Central memory CD4-positive, alpha-beta T cell (primary cell): ENCODE results near the gene IFTAP.

Experiments used
- DNase-seq: peaks from one replicate; pipeline ENCODE4 v3.0.0; 2022

The IFTAP gene

DNA sequence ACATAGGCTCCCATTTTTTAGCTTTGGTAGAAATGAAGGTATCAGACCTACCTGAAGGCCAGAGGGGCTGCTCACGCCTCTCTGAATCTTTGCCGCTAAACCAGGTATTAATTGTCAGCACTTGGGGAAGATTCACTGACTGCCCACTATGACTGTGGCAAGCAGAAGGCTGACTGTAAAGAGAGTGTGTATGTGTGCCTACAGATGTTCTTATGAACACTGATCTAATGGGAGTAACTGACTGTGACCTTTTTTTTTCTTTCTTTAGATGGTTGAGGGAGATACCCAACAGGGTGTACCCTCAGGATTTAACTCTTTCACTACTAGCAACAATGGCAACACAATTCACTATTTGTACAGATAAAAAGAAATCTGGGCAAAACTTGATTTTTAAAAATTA is 3.7 kb downstream of the IFTAP start, which contains the start of gene RAG2:
TSS of gene RAG2 (minus strand) at position 186 of the 400 bp plus-strand sequence. CDS start 4,068 bp downstream, outside the sequence.
- DNase-seq = no peak

- no peak for DNase-seq
Measured at GRCh38 chr11:36600180-36600579, 5.9 kb downstream of the IFTAP start.

DNA sequence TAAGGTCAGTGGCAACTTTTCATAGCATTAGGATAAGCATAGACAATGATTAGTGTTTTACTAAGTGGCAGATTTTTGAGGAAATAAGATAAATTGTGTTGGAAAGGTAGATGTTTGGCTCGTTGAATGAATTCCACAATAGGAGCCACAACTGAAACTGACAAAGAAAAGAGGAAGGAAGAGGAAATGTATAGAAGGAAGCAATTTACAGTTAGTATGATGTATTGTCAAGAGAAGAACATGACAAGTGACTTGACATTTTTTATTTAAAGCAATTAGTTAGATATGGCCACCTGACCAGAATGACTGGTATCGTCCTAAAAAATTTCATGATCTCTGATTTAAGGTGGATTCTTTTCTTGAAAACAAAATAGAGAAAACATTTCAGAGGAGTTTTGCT is 6.9 kb downstream of the IFTAP start:
- DNase-seq = no peak

GRCh38 chr11:36602135-36602534 is 7.8 kb downstream of the IFTAP start:
- DNase-seq = no peak

- DNase-seq = no peak
Measured at GRCh38 chr11:36605221-36606216, 11.2 kb downstream of the IFTAP start.

DNA sequence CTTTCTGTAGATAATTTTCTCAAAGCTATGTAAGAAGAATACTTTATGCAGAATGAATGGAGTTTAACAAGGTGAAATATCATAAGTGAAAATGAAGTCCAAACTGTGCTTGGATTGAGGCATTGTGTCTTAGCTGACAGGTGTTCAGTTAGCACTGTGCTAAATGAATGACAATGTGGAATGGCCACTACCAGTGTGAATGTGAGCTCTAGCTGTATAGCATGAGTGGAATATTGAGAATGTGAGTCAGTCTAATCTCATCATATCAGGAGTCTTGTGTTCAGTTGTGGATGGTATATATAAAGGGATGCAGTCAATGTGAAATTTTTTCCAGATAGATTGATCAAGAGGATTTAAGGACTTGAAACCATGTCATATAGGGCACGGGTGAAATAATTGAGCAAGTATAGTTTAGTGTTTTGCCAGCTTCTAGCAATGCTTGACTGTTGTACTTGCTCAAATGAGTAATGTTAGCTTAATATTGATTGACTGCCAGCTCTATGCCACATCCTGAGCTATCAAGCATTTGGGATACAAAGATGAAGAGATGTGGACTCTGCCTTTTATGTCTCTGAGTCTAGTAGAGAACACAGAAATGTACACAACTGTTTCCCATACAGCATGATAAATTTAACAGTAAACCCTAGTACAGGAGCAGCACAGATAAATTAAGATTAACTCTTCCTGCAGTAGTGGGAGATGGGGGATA is 14.3 kb downstream of the IFTAP start:
- DNase-seq = no peak

GRCh38 chr11:36609383-36609782 is 15.1 kb downstream of the IFTAP start:
- DNase-seq = no peak

- no peak for DNase-seq
Measured at GRCh38 chr11:36615826-36616225, 21.5 kb downstream of the IFTAP start.

DNA sequence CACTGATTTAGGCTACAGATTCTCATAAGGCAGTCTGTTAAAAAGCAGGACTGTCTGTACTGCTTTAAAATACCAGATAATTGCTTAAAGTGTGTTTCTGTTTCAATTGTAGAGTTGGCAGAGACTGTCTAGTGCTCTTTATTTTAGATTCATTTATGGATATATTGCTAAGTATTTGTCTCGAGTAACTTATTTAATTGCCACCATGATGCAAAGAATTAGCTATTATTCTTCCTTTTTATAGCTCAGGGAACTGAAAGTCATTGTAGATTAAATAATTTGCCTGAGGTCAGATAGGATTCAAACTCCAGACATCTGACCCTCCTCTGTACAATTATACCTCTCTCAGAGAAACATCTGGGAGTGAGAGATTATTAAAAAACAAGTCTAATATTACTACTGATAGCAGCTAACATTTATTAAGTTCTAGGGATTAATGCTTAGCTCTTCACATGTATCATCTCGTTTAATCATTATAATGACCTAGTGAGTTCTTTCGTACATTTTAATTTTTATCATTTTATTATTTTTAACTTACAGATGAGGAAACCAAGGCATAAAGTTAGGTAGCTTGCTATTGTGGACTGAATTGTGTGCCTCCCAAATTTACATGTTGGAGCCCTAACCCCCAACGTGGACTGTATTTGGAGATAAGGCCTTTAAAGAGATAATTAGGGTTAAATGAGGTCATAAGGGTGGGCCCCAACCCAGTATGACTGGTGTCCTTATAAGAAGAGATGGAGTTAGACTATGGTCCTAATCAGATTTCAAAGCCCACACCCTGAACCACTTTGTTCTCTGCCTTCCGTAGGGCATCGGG is 23.5 kb downstream of the IFTAP start:
- DNase-seq = no peak

DNA sequence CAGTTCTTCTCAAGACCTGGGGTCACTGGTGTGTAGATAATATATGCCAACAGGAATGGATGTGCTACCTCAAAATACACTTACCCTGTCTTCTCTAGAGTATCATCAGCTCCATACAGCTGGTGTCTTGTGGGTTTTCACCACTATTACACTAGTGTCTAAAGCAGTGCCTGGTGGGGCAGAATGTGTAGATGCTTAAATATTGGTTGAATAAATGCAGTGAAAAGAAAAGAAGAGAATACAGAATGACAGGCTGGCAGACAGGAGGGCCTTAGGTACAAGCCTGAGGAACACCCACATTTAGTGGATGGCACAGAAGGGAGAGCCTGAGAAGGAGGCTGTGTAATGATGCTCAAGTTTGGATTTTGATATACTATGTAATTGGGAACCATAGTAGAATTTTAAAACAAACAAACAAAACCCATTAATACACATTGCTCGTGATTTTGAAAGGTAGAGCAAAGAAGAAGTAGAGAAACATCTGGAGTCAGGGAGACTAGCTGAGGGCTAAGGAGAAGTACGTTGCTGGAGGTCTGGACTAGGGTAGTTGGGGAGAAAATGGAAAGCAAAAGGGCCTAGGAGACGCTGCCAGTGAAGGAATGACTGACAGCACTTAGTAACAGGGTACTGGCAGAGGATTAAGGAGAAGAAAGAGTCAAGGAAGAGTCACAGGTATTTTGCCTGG is 24.2 kb downstream of the IFTAP start:
- no peak for DNase-seq

DNA sequence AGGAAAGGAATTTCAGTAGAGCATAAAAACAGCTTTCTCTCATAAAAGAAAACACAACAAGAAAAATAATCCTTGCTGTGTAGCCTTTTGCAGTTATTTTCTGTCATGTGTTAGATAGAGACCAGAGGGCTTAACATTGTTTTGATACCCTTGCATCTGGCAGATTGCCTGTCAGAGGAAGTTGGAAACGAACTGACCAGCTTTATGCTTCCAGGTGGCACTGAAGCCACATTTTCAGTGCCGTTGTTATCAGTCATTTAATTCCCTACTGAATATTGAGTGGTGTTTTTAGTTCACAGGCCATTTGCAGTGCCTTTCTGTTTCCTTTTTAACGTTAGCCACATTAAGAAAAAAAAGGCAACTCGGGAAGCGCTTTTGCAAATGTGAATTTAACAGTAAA is 25.2 kb downstream of the IFTAP start:
- no peak for DNase-seq

GRCh38 chr11:36620246-36620645 is 25.9 kb downstream of the IFTAP start:
- DNase-seq = no peak

GRCh38 chr11:36622431-36623136 is 28.3 kb downstream of the IFTAP start:
- DNase-seq = no peak

DNA sequence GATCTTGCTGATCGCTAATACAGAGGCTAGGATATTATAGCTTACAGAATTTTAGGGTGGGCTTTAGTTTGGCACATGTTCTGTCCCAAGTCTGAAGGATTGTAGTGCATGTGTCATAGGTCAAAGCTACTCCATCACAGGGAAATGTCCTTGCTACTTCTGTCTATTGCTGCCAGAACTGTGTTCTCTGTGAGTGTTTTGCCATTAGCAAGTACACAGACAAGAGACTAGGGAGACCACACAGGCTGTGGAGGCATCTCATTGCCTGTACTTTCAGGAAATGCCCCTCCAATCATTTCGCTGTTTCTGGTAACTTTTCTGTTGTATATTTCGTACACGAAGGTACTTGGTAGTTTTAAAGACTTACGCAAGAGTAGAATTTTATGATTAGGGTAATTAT is 29.2 kb downstream of the IFTAP start:
- DNase-seq = no peak

- DNase-seq = no peak
Measured at GRCh38 chr11:36627006-36627405, 32.7 kb downstream of the IFTAP start.

GRCh38 chr11:36627471-36627870 is 33.2 kb downstream of the IFTAP start:
- no peak for DNase-seq

GRCh38 chr11:36628141-36628540 is 33.8 kb downstream of the IFTAP start:
- no peak for DNase-seq

- no peak for DNase-seq
Measured at GRCh38 chr11:36628765-36629244, 34.5 kb downstream of the IFTAP start.

DNA sequence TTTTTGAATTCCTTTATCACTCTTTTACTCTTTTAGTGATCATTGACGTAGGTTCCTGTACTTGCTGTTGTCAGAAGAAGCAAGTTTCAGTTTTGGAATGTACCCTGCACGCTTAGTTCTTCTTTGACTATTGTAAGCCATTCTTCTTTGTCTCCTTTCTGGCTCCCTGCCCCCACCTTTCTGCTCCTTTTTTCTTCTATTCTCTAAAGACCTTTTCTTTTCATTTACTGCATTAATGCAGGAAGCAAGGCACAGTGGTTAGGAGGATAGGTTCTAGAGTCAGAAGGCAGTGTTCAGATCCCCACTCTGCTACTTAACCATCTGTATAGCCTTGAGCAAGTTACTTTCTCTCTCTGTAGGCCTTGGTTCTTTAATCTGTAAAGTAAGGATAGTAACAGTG is 37.5 kb downstream of the IFTAP start:
- no peak for DNase-seq

DNA sequence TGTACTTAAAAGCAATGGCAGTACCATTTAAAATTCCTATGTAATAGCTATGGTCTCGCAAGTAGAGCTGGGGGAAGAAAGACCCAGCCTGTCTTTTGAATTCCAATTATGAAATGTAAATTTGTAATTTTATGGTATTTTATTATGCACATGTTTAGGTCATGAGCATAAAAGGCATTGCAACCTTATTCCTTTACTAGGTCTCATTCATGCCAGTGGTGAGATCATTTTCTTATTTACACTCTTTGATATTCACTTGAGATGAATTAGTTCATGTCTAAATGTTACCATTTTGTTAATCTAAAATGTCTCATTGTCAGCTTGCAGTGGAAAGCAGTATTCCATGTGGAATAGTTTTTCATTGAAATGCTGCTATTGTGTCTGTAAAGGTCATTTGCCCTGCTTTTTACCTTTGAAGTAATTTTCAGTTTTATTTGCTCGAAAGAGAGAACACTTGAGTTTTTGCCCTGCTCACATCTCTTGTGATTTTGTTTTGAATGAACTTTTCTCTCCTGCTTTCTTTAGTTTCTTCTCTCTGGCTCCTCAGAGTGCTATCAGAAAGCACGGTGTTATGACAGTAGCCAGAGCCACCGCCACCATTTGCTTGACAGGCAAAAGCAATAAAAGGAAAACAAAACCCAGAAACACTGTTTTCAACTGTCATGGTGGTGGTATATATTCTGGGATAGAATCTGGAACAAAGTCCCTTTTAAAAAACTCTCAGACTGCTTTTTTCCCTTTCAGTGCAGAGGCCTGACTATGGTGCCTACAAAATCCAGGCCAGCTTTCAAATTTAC is 41.0 kb downstream of the IFTAP start:
- DNase-seq = no peak

DNA sequence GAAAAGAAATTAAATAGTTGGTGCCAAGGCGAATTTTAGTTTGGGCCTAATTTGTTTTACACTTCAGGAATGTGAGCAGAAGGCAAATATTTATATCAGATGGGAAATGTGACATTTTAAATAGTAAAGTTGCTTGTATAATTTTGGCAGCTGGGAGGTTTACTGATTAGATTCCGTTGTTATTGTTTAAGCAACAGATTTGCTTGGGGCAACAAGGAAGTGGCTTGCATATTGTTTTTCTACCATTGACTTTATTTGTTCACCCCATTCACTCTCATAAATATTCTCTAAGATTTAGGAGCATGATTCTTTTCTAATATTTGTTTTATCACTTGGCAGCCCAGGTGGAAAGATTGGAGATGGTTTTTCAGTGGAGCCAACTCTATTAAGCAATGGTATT is 44.3 kb downstream of the IFTAP start:
- DNase-seq = no peak
